ENCODE measurements around the gene SORCS1. TPM values are rescaled to one million over a fixed set of nuclear protein-coding genes. Genes with fewer than 3 reads are reported as not detected.

Gene SORCS1
- total and polyA plus RNA-seq, 8 donors: 0.46 to 2.6 (median 1.6) TPM

- WGBS, 2 donors: 81 to 84% methylated on average over 3 of the region's 3 CpGs
- intact Hi-C loops (cut with DNase I): no loop called here
- TF ChIP-seq, protein P1, sequence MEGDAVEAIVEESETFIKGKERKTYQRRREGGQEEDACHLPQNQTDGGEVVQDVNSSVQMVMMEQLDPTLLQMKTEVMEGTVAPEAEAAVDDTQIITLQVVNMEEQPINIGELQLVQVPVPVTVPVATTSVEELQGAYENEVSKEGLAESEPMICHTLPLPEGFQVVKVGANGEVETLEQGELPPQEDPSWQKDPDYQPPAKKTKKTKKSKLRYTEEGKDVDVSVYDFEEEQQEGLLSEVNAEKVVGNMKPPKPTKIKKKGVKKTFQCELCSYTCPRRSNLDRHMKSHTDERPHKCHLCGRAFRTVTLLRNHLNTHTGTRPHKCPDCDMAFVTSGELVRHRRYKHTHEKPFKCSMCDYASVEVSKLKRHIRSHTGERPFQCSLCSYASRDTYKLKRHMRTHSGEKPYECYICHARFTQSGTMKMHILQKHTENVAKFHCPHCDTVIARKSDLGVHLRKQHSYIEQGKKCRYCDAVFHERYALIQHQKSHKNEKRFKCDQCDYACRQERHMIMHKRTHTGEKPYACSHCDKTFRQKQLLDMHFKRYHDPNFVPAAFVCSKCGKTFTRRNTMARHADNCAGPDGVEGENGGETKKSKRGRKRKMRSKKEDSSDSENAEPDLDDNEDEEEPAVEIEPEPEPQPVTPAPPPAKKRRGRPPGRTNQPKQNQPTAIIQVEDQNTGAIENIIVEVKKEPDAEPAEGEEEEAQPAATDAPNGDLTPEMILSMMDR (IDR thresholded peaks at IDR 0.05): no peak
- Histone ChIP-seq H3K9me3 (no peaks in the 10 kb centered on the region), H3K4me1 (no peaks in the 10 kb centered on the region), H3K27ac (no peak overlapping the region), H3K36me3 (no peaks in the 10 kb centered on the region), H3K27me3 (no peaks in the 10 kb centered on the region), H3K4me3 (no peak overlapping the region)
- no peak for FAIRE-seq
- DNase-seq: no peak
- no peak for ATAC-seq
Measured at GRCh38 chr10:106565546-106565945, 599.0 kb downstream of the SORCS1 start.

GRCh38 chr10:106563384-106563783 lies 601.1 kb downstream of the SORCS1 start:
- Histone ChIP-seq H3K36me3 (no peaks in the 10 kb centered on the region), H3K9me3 (no peaks in the 10 kb centered on the region), H3K4me3 (no peak overlapping the region), H3K4me1 (no peaks in the 10 kb centered on the region), H3K27me3 (no peaks in the 10 kb centered on the region), H3K27ac (no peak overlapping the region)
- DNase-seq (no peak), FAIRE-seq (no peak), ATAC-seq (no peak)
- 41 to 50% methylated on average over 3 of the region's 3 CpGs for WGBS, 2 donors
- TF ChIP-seq, protein P1 (IDR thresholded peaks at IDR 0.05): no peak
- intact Hi-C loops (cut with DNase I): no loop called here

DNA sequence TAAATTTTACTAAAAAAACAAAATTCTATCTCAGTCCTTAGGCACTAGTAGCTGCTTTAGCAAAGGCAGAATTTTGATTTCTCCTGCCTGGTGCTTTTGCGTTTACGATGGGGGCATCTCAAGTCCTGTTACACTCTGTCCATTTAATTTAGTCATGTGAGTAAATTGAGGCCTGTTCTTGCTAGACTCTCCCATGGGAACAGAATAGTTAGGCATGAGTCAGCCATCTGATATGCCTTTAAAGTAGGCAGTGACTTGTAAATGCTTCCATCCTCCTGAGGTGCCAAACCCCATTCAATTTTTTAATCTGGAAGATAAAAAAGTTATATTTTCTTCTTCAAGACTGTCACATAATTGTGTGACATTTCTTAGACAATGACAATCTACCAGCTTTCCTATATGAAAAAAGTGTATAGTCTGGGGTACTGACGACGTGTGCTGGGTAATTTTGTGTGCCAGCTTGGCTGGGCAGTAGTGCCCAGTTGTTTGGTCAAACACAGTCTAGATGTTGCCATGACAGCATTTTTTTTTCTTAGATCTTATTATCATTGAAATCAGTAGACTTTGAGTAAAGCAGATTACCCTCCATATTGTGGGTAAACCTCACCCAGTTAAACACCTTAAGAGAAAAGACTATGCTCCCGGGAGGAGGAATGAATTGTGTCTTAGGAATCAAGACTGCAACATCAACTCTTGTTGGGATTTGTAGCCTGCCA lies 603.4 kb downstream of the SORCS1 start:
- Histone ChIP-seq H3K4me1 (no peaks in the 10 kb centered on the region), H3K9me3 (no peaks in the 10 kb centered on the region), H3K36me3 (no peaks in the 10 kb centered on the region), H3K27ac (no peak overlapping the region), H3K27me3 (no peaks in the 10 kb centered on the region), H3K4me3 (no peak overlapping the region)
- TF ChIP-seq, protein P1 (IDR thresholded peaks at IDR 0.05): no peak
- WGBS, 2 donors: 88 to 93% methylated on average over 5 of the region's 5 CpGs
- DNase-seq (no peak), FAIRE-seq (no peak), ATAC-seq (no peak)
- intact Hi-C loops (cut with DNase I): no loop called here

- DNase-seq (no peak), FAIRE-seq (no peak), ATAC-seq (no peak)
- Histone ChIP-seq H3K9me3 (no peaks in the 10 kb centered on the region), H3K4me1 (no peaks in the 10 kb centered on the region), H3K27me3 (no peaks in the 10 kb centered on the region), H3K36me3 (no peaks in the 10 kb centered on the region), H3K4me3 (no peak overlapping the region), H3K27ac (no peak overlapping the region)
- TF ChIP-seq, protein P1 (IDR thresholded peaks at IDR 0.05): no peak
- intact Hi-C loops (cut with DNase I): no loop called here
- WGBS, 2 donors: 77 to 89% methylated on average over 3 of the region's 3 CpGs
Measured at GRCh38 chr10:106559442-106559841, 605.1 kb downstream of the SORCS1 start.

DNA sequence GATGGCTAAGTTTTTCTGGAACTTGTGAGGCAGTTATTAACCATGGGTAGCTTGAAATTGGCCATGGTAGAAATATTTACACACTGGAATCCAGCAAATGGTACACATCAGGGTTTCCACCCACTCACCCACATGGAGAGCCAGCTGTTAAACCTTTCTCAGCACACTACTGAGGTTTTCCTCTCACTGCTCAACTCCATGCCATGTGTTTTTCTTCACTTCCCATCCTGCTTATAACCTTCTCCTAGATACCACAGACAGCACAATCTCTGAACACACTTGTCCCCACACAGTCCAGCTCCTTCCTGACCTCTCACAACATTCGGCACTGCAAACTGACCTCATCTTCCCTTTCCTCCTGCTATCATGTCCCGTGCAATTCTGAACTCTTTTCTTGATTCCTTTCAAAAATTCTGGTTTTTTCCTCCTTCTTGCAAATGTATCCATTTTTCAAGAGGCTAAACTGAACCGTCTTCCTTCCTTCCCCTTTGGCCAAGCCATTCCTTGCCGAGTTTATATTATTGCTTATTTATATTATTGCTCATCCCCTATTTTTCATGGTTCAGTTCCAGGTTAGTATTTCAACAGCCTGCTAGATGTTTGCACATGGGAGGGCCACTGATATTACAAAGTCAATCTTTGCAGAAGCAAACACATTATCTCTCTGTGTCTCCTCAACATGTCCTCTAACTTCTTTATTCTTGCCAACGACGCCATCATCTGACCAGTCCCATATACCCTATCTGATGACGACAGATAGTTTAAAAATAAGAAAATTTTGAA lies 606.4 kb downstream of the SORCS1 start:
- peak in 1 of 4 donors; percentile 66 for ATAC-seq
- no peak for FAIRE-seq
- Histone ChIP-seq H3K27ac (no peak overlapping the region), H3K27me3 (no peaks in the 10 kb centered on the region), H3K4me3 (no peak overlapping the region), H3K36me3 (no peaks in the 10 kb centered on the region), H3K4me1 (no peaks in the 10 kb centered on the region), H3K9me3 (no peaks in the 10 kb centered on the region)
- DNase-seq: no peak
- intact Hi-C loops (cut with DNase I): no loop called here
- TF ChIP-seq, protein P1 (IDR thresholded peaks at IDR 0.05): no peak
- WGBS, 2 donors: 63 to 67% methylated on average over 7 of the region's 7 CpGs

Data from pancreas (tissue), 10 donors.